Gastrocnemius medialis (tissue), 4 donors: ENCODE results near the gene KRTAP4-12.
"Not testable (repeated sequence)": the region's sequence is repeated elsewhere in the genome, so short reads cannot be mapped to it uniquely, and the experiment has no call there.

Source experiments
- POLR2A ChIP-seq, 2 donors: fragments of 450-650 bp; IDR thresholded peaks; one replicate each; pipeline ENCODE4 v1.6.1; 2017; ENCODE audit warnings: antibody characterized with exemption in 2 of 2, mild to moderate bottlenecking in 2 of 2, moderate library complexity in 2 of 2
- TF ChIP-seq, protein P1 (sequence below), 5 experiments: fragments of 450-650 bp in 3 of 5; fragments of 200-600 bp in 2 of 5; sonication (generic) in 2 of 5; IDR thresholded peaks in 4 of 5; conservative IDR thresholded peaks in 1 of 5; 1 replicate in 4 of 5; 2 replicates in 1 of 5; pipeline ENCODE4 v1.5.1; 2016 to 2019; ENCODE audit warnings: antibody characterized with exemption in 5 of 5, mild to moderate bottlenecking in 3 of 5, moderate library complexity in 3 of 5

DNA sequence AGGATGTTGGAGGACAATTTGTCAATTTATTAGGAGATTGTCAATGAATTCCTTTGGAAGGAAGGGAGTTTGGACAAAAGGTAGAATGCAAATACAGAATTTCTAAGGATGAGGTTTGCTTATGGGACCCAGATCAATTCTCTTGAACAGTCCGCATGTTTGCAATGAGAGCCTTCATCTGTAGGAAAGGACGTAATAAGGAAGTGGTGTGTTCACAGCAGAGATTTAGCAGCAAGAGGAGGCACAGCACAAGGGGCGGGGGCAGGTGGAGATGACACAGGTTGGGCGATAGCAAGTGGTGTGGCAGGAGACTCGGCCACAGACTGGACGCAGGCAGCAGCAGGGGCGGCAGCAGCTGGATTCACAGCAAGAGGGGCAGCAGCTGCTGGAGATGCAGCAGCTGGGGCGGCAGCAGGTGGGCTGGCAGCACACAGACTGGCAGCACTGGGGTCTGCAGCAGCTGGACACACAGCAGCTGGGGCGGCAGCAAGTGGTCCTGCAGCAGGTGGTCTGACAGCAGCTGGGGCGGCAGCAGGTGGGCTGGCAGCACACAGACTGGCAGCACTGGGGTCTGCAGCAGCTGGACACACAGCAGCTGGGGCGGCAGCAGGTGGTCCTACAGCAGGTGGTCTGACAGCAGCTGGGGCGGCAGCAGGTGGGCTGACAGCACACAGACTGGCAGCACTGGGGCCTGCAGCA lies 541 bp downstream of the KRTAP4-12 start:
- TF ChIP-seq, protein P1, sequence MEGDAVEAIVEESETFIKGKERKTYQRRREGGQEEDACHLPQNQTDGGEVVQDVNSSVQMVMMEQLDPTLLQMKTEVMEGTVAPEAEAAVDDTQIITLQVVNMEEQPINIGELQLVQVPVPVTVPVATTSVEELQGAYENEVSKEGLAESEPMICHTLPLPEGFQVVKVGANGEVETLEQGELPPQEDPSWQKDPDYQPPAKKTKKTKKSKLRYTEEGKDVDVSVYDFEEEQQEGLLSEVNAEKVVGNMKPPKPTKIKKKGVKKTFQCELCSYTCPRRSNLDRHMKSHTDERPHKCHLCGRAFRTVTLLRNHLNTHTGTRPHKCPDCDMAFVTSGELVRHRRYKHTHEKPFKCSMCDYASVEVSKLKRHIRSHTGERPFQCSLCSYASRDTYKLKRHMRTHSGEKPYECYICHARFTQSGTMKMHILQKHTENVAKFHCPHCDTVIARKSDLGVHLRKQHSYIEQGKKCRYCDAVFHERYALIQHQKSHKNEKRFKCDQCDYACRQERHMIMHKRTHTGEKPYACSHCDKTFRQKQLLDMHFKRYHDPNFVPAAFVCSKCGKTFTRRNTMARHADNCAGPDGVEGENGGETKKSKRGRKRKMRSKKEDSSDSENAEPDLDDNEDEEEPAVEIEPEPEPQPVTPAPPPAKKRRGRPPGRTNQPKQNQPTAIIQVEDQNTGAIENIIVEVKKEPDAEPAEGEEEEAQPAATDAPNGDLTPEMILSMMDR (IDR thresholded peaks at IDR 0.05 in 4 of 5, conservative IDR thresholded peaks at IDR 0.05 in 1 of 5), result not testable (repeated sequence)
- not testable (repeated sequence) for TF ChIP-seq POLR2A (IDR thresholded peaks at IDR 0.05)
